Glutamatergic neuron (in vitro differentiated cells): Measurements from ENCODE around the gene FGF22. TPM values are rescaled to one million over a fixed set of nuclear protein-coding genes. Genes with fewer than 3 reads are reported as not detected.

Experiments
- DNase-seq: peaks from one replicate; pipeline ENCODE4 v3.0.0; 2022
- H3K27ac Mint-ChIP-seq: one replicate; pipeline ENCODE4 v1.8.0; 2020; ENCODE audit warnings: mild to moderate bottlenecking, mixed read lengths, inconsistent platforms; ENCODE audit not compliant: unreplicated experiment
- H3K27me3 Mint-ChIP-seq: one replicate; pipeline ENCODE4 v1.8.0; 2020; ENCODE audit warnings: mild to moderate bottlenecking, moderate library complexity, mixed read lengths, inconsistent platforms; ENCODE audit not compliant: unreplicated experiment
- H3K36me3 Mint-ChIP-seq: one replicate; pipeline ENCODE4 v1.8.0; 2020; ENCODE audit warnings: mild to moderate bottlenecking, mixed read lengths, inconsistent platforms; ENCODE audit not compliant: unreplicated experiment
- H3K4me1 Mint-ChIP-seq: one replicate; pipeline ENCODE4 v1.8.0; 2020; ENCODE audit warnings: mild to moderate bottlenecking, low read depth, mixed read lengths, inconsistent platforms; ENCODE audit not compliant: unreplicated experiment
- H3K4me3 Mint-ChIP-seq: one replicate; pipeline ENCODE4 v1.8.0; 2020; ENCODE audit warnings: mild to moderate bottlenecking, mixed read lengths, inconsistent platforms; ENCODE audit not compliant: unreplicated experiment
- H3K9me3 Mint-ChIP-seq: one replicate; pipeline ENCODE4 v1.8.0; 2020; ENCODE audit warnings: mild to moderate bottlenecking, moderate library complexity, mixed read lengths, inconsistent platforms; ENCODE audit not compliant: unreplicated experiment
- total RNA-seq: library from RNA; stranded (reverse); fragmentation: NEBNext Ultra II Directional; extraction: Animal tissue kit (Norgen Biotek cat#: 25700); gene quantifications from one replicate; pipeline ENCODE4 v1.2.1, GENCODE V29; 2021; ENCODE audit not compliant: unreplicated experiment
- TF ChIP-seq, protein P1 (sequence below): fragments of 200-600 bp; sonication (generic); IDR thresholded peaks from one replicate; pipeline ENCODE4 v1.5.0; 2021; ENCODE audit not compliant: partially characterized antibody, unreplicated experiment

The FGF22 gene
- total RNA-seq, 1 donor from 2014 or later = 1.5 TPM

- peaks cover 8% of the 10 kb centered on the region for H3K9me3 Mint-ChIP-seq
- TF ChIP-seq, protein P1, sequence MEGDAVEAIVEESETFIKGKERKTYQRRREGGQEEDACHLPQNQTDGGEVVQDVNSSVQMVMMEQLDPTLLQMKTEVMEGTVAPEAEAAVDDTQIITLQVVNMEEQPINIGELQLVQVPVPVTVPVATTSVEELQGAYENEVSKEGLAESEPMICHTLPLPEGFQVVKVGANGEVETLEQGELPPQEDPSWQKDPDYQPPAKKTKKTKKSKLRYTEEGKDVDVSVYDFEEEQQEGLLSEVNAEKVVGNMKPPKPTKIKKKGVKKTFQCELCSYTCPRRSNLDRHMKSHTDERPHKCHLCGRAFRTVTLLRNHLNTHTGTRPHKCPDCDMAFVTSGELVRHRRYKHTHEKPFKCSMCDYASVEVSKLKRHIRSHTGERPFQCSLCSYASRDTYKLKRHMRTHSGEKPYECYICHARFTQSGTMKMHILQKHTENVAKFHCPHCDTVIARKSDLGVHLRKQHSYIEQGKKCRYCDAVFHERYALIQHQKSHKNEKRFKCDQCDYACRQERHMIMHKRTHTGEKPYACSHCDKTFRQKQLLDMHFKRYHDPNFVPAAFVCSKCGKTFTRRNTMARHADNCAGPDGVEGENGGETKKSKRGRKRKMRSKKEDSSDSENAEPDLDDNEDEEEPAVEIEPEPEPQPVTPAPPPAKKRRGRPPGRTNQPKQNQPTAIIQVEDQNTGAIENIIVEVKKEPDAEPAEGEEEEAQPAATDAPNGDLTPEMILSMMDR = no peak
- peak overlapping the region; percentile 72 for H3K4me3 Mint-ChIP-seq
- peak overlapping the region; percentile 72 for H3K27ac Mint-ChIP-seq
- H3K4me1 Mint-ChIP-seq = peaks cover 19% of the 10 kb centered on the region
- H3K36me3 Mint-ChIP-seq = peaks cover 5% of the 10 kb centered on the region
- no peak for DNase-seq
- peaks cover 7% of the 10 kb centered on the region for H3K27me3 Mint-ChIP-seq
These were observed 9.5 kb upstream of the FGF22 start for GRCh38 chr19:629961-630714.

DNA sequence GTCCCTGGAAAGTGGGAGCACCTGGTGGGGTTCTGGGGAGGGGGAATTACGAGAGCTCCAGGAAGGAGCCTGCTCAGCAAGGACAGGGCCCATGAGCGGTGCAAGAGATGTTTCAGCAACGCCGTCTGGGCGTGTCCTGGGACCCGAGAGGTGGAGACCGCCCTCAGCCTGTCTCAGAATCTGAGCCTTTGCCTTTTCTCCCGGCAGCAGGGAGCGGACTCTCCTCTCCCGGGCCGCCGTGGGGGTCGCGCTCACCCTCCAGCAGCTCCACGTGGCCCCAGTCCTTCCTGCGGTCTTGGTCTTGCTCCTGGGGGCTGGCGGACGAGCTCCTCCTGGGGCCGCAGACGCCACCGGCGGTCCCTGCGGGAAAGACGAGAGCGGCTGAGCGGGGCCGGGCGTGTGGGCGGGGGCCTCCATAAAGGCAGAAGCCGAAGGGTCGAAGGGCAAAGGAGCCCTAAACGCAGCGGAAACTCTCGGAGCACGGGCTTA is 7.1 kb upstream of the FGF22 start:
- DNase-seq = peak; percentile 71
- Mint-ChIP-seq H3K27ac (peak overlapping the region; percentile 57), H3K27me3 (peaks cover 7% of the 10 kb centered on the region), H3K36me3 (no peaks in the 10 kb centered on the region), H3K9me3 (peaks cover 6% of the 10 kb centered on the region), H3K4me1 (peaks cover 15% of the 10 kb centered on the region), H3K4me3 (peak overlapping the region; percentile 99)
- TF ChIP-seq, protein P1 = no peak

- DNase-seq = peak; percentile 94
- H3K4me1 Mint-ChIP-seq = peaks cover 15% of the 10 kb centered on the region
- H3K27ac Mint-ChIP-seq = peak within 1 kb of the TSS; percentile 82
- H3K4me3 Mint-ChIP-seq = peak within 1 kb of the TSS; percentile 99
- H3K36me3 Mint-ChIP-seq = no peaks in the 10 kb centered on the region
- TF ChIP-seq, protein P1 = no peak
- peaks cover 5% of the 10 kb centered on the region for H3K9me3 Mint-ChIP-seq
- H3K27me3 Mint-ChIP-seq = peaks cover 7% of the 10 kb centered on the region
These were observed 6.5 kb upstream of the FGF22 start, which contains the start of gene POLRMT for GRCh38 chr19:633068-633785. Gene POLRMT, minus strand, starts transcription at chr19:633537. Its CDS starts 25 bp downstream, at chr19:633512.

DNA sequence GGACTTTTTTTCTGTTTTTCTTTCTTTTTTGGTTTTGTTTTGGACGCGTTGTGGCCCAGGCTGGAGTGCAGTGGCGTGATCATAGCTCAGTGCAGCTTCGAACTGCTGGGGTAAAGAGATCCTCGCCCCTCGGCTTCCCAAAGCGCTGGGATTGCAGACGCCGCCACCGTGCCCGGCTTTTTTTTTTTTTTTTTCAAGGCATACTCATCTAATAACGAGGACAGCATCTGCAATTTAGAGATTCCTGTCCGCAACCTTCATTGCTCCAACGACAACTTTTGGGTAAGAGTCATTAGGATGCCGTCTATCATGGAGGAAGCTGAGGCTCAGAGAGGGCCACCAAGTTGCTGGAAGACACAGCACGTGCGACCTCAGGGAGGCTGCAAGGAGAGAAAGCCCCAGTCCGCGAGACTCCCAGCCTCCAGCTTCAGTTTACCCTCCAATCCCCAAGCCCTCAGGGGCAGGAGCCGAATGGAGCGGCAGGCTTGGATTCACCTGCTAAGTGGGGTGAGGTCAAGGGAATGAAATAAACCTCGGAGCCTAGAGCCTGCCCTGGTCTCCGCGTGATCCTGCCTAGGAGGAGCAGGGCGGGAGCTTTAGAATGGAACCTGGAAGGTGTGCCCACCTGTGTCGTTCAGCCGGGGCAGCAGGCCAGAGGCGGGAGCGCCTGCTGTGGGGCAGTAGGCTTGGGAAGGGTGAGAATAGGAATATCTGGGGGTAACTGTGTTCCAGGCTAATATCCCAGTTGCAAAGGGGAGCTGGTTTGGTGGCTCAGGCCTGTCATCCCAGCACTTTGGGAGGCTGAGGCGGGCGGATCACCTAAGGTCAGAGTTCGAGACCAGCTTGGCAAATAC is 5.7 kb upstream of the FGF22 start:
- peaks cover 2% of the 10 kb centered on the region for H3K9me3 Mint-ChIP-seq
- H3K4me3 Mint-ChIP-seq = peak overlapping the region; percentile 97
- peak overlapping the region; percentile 82 for H3K27ac Mint-ChIP-seq
- TF ChIP-seq, protein P1 = no peak
- peaks cover 11% of the 10 kb centered on the region for H3K4me1 Mint-ChIP-seq
- H3K36me3 Mint-ChIP-seq = no peaks in the 10 kb centered on the region
- no peak for DNase-seq
- H3K27me3 Mint-ChIP-seq = peaks cover 7% of the 10 kb centered on the region
